HAP-1 (cell line): ENCODE measurements around the gene HOXC6.

ENCODE experiments used
- DNase-seq, 2 experiments: peaks; one replicate each; pipeline ENCODE4 v3.0.0-alpha.2; 2016 to 2020; ENCODE audit warnings: low spot score in 2 of 2
- H3K27me3 ChIP-seq: fragments of 250-450 bp; sonication (Bioruptor Pico); 2 replicates; pipeline ENCODE4 v1.5.1; 2020; ENCODE audit warnings: low read depth, mild to moderate bottlenecking, moderate library complexity
- H3K36me3 ChIP-seq: fragments of 250-450 bp; sonication (Bioruptor Pico); replicated peaks from 2 replicates; pipeline ENCODE4 v1.5.1; 2020; ENCODE audit warnings: mild to moderate bottlenecking
- H3K4me1 ChIP-seq: fragments of 250-450 bp; sonication (Bioruptor Pico); 2 replicates; pipeline ENCODE4 v1.5.1; 2020; ENCODE audit warnings: mild to moderate bottlenecking
- H3K4me3 ChIP-seq: fragments of 250-450 bp; sonication (Bioruptor Pico); 2 replicates; pipeline ENCODE4 v1.5.1; 2020; ENCODE audit warnings: mild to moderate bottlenecking, moderate library complexity
- H3K9me3 ChIP-seq: fragments of 250-450 bp; sonication (Bioruptor Pico); 2 replicates; pipeline ENCODE4 v1.5.1; 2020; ENCODE audit warnings: mild to moderate bottlenecking, moderate library complexity
- in situ Hi-C: fragments of 300-500 bp; cut with MboI; formaldehyde crosslinking; loops from 3 replicates; pipeline ENCODE4 v1.14.3; 2020; ENCODE audit warnings: low sequenced_read_pairs, inconsistent platforms, mixed read lengths

Gene HOXC6

DNA sequence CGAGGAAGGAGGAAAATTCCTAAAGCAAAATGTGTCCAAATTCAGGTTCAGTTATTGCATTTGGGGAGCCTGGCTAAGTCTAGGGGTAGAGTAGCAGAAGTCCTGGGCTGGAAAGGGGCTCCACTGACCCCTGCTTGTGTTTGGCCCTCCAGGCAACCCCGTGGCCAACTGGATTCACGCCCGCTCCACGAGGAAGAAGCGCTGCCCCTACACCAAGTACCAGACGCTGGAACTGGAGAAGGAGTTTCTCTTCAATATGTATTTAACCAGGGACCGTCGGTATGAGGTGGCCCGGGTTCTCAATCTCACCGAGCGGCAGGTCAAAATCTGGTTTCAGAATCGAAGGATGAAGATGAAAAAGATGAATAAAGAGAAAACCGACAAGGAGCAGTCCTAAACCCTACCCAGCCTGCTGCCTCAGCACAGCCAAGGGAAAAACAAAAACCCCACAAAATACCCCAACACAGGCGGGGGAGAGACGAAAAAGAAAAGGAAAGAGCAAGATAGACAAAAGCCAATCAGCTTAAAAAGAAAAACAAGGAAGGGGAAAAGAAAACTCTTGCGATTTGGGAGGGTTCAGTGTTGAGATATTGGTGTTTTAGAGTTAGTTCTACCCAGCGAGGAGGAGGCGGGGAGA, 25.8 kb upstream of the HOXC6 start:
- Histone ChIP-seq H3K9me3 (no peaks in the 10 kb centered on the region), H3K27me3 (peaks cover 17% of the 10 kb centered on the region)
- in situ Hi-C loops: no loop called here

DNA sequence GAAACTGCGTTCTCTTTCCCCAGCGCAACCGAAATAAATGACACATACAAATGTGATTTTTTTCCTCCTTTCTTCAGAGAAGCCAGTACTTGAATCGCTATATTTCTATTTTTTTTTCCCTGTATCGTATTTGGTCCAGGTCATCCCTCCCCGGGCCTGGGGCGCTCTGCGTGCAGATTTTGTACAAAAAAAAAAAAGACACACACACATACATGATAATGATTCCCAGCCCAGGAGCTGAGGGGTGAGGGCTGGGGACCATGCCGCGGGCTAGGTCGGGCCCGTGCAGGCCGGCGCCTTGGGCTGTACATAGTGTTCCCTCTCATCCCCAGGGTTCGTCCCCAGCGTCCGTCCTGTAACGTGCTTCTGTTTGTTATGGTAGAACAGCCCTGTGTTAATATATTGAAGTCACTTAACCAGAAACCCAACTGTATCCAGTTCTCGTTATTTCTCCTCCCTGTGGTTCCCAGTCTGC, 25.3 kb upstream of the HOXC6 start:
- Histone ChIP-seq H3K9me3 (no peaks in the 10 kb centered on the region), H3K4me1 (peaks cover 7% of the 10 kb centered on the region), H3K27me3 (peaks cover 17% of the 10 kb centered on the region), H3K36me3 (no peaks in the 10 kb centered on the region), H3K4me3 (no peak overlapping the region)
- DNase-seq: no peak
- in situ Hi-C loops: no loop called here

More for the DNA sequence above, 25.8 kb upstream of the HOXC6 start:
- Histone ChIP-seq H3K4me1 (peaks cover 7% of the 10 kb centered on the region), H3K4me3 (no peak overlapping the region), H3K36me3 (no peaks in the 10 kb centered on the region)
- DNase-seq: no peak

DNA sequence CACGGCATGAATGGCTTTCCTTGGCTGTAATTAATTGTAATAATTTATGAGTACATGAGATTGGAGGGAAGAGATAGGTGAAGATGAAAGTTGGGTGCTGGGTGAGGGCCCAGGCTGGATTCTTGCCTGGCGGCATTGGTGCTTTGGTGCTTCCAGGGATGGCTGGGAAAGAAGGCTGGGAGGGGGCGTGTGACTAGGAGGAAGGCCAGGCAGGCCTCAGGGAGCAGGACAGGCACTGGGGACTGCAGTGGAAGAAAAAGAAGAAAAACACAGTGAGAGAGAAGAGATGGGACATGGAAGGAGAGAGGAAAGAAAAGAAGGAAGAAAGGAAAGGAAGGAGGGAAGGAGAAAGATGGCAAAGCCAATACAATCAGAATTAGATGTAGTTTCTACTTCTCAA, 24.6 kb upstream of the HOXC6 start:
- in situ Hi-C loops: no loop called here
- DNase-seq: no peak
- Histone ChIP-seq H3K36me3 (no peaks in the 10 kb centered on the region), H3K9me3 (no peaks in the 10 kb centered on the region), H3K27me3 (peaks cover 12% of the 10 kb centered on the region), H3K4me3 (no peak overlapping the region), H3K4me1 (peaks cover 7% of the 10 kb centered on the region)

DNA sequence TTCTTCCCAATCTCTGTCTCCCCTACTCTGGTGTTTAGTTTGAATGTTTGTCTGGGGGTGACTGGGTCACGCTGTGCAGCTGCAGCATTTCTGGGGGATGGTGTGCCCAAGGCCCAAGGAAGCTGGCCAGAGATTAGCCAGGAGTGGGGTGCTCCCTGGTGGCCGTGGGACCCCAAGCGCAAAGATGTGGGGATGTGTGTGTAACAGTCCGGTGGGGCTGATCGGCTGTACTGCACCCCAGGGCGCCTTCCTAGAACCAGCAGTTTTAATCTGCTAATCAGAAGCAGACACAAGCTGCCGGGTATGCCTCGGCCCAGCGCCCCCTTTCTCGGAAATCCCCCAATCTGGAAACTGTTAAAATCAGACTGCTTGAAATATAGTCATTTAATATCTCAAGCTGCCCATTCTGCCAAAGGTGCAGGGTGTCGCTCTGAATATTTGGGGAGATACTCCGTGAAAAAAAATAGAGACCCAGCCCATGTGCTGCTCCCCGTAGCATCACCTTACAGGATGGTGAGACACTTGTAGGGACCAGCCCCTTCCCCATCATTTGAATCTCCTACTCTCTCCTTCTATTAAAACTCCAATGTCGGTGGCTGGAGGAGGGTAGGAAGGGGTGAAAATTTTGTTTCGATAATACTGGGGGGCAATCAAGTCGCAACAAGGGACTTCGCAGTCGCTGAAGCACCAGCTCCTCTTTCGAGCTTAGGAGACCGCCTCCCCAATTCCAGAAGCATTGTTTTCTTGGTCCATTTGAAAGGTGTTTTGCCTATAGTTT, 24.0 kb upstream of the HOXC6 start:
- DNase-seq: no peak
- H3K36me3 ChIP-seq: no peaks in the 10 kb centered on the region
- peaks cover 12% of the 10 kb centered on the region for H3K27me3 ChIP-seq
- H3K4me3 ChIP-seq: no peak overlapping the region
- in situ Hi-C loops: no loop called here
- no peaks in the 10 kb centered on the region for H3K9me3 ChIP-seq
- H3K4me1 ChIP-seq: peaks cover 8% of the 10 kb centered on the region

DNA sequence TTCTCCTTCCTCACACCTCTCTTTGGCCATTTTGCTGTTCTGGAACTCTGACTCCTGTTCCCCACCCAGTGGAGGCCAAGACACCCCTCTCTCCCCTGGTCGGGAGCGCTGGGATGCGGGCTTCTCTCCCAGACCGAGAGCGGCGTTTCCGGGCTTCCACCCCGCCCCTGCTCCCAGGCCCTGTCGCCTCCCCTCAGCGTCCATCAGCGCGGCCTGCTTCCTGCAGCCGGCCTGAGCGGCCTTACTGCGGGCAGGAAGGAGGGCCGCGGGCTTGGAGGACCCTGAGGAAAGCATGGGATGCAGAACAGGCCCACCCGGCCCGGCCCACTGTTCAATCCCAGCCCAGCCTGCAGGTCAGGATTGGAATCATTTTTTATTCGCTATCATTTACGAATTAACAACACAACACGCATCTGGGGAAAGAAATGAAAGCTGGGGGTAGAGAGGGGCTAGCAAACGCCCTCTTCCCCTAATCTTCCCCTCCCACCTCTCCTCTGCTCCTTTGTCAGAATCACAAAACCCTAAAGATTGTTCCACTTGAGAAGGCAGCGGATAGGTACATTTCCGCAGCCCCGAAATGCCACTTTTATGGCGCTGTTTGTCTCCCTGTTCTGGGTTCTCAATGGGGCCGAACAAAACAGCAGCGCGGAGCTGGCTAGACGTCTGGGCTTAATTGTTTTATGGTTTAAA, 23.3 kb upstream of the HOXC6 start:
- Histone ChIP-seq H3K27me3 (peaks cover 8% of the 10 kb centered on the region), H3K9me3 (no peaks in the 10 kb centered on the region), H3K4me1 (peaks cover 13% of the 10 kb centered on the region), H3K36me3 (no peaks in the 10 kb centered on the region), H3K4me3 (no peak overlapping the region)
- no peak for DNase-seq
- in situ Hi-C loops: loop anchor here (5.0 kb wide), 1 partner anchor 197 kb away; no protein-coding TSS in a partner anchor

DNA sequence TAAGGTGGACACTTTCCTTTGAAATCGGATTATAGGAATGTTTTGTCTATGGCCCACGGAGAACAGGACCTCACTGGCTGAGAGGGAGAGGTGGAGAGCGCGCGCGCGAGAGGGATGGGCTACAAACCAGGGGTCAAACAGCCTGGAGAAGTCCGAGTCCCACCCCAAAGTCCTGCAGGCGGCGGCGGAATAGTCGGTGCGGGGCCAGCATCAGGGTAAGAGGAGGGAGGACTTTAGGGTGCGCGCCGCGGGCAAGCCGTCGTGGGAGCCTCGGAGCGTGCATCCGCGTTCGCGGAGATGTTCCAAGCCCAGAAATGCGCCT, 22.7 kb upstream of the HOXC6 start:
- peak in 1 of 2 experiments; percentile 50 for DNase-seq
- Histone ChIP-seq H3K36me3 (no peaks in the 10 kb centered on the region), H3K4me3 (peak overlapping the region; percentile 6), H3K4me1 (peaks cover 16% of the 10 kb centered on the region), H3K9me3 (no peaks in the 10 kb centered on the region), H3K27me3 (peaks cover 5% of the 10 kb centered on the region; the same call in 1 of the 2 replicates)
- in situ Hi-C loops: loop anchor here (5.0 kb wide), 1 partner anchor 197 kb away; no protein-coding TSS in a partner anchor

DNA sequence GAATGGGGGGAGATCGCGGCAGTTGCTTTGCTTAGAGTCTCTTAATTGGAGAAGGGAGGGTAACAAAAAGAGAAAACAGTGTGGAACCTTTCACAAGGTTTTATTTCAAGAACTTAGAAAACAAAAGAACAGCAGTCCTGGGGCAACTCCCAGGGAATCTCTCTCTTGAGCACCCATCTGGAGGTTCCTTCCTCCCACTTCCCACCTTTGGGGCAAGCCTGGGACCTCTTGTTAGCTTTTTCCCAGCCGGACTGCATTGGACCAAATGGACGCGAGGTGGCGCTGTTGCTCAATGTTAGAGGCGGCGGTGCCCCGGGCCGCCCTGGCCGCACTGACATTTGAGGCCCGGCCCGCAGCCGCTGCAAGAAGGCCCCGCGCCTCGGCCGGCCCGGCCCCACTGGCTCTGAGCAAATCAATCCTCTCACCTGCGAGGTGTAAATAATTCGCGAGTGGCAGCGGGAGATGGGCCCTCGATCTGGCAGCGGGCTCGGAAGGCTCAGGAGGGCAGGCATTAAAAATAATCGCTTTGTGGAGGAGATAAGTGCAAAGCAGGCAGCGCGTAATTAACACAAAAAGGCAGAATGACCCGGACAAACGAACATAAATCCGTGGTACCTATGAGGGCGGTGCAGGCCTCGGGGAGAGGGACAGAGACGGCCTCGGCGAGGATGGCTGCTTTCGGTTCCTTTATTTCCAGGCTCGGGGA, 22.2 kb upstream of the HOXC6 start:
- H3K9me3 ChIP-seq: no peaks in the 10 kb centered on the region
- H3K4me1 ChIP-seq: peaks cover 16% of the 10 kb centered on the region
- in situ Hi-C loops: loop anchor here (5.0 kb wide), 1 partner anchor 196 kb away; no protein-coding TSS in a partner anchor
- no peaks in the 10 kb centered on the region for H3K36me3 ChIP-seq
- H3K27me3 ChIP-seq: peaks cover 2% of the 10 kb centered on the region; the same call in 1 of the 2 replicates
- peak; percentile 72 to 94 for DNase-seq
- peak overlapping the region; percentile 6 for H3K4me3 ChIP-seq

DNA sequence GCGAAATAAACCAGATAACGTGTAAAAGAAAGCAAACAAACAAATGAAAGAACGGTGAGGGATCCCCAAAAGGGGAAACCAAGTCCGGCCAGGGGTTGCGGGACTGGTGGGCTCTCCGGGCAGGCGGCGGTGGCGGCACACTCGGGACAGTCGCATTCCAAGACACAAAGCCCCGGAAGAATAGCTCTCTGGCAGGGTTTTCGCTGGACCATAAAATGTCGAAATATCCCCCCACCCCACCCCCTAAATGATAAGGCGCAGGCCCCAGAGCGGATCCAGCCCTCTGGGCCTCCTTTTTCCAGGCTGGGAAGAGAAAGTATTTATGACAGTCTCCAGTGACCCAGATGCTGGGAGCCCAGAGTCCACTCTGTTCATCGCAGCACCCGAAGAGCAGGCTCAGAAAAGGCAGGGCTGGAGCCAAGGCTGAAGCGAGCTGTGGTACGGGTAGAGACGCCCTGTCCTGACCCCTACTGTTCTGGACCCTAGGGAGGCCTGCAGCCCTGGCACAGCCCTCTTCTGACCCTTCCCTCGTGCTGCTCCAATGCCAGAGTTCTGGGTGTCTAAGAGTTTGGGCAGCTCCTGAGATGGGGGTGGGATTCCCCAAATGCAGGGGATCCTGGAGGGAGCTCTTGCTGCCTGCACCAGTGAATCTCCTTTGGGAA, 21.6 kb upstream of the HOXC6 start:
- no peak for DNase-seq
- Histone ChIP-seq H3K27me3 (no peaks in the 10 kb centered on the region), H3K9me3 (no peaks in the 10 kb centered on the region), H3K4me3 (no peak overlapping the region), H3K4me1 (peaks cover 21% of the 10 kb centered on the region), H3K36me3 (no peaks in the 10 kb centered on the region)
- in situ Hi-C loops: loop anchor here (5.0 kb wide), 1 partner anchor 196 kb away; no protein-coding TSS in a partner anchor

DNA sequence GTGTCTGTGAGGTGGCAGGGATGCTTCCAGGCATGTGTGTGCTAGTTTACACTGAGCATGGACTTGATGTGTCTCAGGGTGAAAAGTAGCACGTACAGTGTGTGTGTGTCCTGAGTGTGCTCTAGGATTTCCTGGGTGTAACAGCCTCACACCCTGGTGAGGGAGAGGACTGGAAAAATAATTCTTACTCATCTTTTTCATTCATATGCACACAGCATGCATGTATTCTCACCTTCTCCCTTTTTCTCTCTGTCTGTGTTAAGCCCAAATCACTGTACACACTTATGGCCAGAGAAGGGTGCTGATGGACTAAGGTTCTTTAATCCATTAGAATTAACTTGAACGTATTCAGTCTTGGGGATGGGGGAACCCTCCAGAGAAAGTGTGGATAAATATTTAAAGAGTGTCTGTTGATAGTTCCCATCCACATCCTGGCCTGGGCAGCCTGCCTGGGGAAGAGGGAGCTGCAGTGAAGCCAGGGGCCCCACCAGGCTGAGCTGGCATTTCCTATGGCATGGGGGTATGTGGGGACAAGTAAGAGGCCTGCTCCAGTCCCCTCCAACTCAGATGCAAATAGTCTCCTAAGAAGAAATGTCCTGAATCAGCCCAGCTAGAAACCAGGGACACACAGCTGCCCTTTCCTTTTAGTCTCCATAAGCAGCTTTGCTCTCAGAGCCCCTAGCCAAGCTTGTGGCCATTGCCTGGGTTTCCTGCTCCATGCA, 20.5 kb upstream of the HOXC6 start:
- Histone ChIP-seq H3K36me3 (no peaks in the 10 kb centered on the region), H3K4me1 (peaks cover 21% of the 10 kb centered on the region), H3K4me3 (no peak overlapping the region), H3K27me3 (no peaks in the 10 kb centered on the region), H3K9me3 (no peaks in the 10 kb centered on the region)
- DNase-seq: no peak
- in situ Hi-C loops: loop anchor here (5.0 kb wide), 1 partner anchor 195 kb away; no protein-coding TSS in a partner anchor

DNA sequence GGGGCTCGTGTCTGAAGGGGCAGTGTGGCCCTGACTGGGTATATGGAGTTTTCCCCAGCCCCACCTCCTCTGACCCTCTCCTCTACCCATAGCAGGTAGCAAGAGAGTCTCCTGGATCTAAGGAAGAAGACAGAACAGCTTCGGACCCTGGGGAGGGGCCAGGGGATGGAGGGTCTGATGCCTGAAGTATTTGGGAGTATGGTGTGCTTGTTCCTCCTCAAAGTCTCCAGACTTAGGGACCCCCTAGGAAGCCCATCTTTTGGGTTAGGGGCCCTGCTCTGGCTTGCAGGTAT, 20.0 kb upstream of the HOXC6 start:
- DNase-seq: no peak
- no peaks in the 10 kb centered on the region for H3K9me3 ChIP-seq
- peaks cover 21% of the 10 kb centered on the region for H3K4me1 ChIP-seq
- H3K36me3 ChIP-seq: no peaks in the 10 kb centered on the region
- no peak overlapping the region for H3K4me3 ChIP-seq
- in situ Hi-C loops: loop anchor here (5.0 kb wide), 1 partner anchor 194 kb away; no protein-coding TSS in a partner anchor
- no peaks in the 10 kb centered on the region for H3K27me3 ChIP-seq

DNA sequence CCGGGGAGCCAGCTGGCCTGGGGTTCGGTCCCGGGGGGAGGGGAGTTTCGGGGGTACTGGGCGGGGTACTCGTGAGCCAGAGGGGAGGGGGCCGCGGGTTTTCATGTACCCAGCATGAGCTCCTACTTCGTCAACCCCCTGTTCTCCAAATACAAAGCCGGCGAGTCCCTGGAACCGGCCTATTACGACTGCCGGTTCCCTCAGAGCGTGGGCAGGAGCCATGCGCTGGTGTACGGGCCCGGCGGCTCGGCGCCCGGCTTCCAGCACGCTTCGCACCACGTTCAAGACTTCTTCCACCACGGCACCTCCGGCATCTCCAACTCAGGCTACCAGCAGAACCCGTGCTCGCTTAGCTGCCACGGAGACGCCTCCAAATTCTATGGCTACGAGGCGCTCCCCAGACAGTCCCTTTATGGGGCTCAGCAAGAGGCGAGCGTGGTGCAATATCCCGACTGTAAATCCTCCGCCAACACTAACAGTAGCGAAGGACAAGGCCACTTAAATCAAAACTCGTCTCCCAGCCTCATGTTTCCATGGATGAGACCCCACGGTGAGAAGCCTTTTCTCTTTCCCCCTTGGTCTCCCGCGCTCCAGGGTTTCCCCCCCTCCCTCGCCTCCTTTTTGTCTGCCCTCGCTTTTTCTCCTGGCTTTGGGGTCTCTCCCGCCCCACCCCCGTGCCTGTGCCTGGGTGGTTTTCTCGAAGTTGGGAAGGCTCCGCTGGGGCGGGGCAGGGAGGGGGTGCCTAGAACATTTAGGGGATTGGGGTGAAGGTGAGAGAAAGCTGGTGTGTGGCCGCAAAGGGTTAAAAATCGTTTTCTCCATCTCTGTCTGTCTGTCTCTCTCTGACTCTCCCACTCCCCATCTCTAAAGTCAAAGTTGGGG, 18.8 kb upstream of the HOXC6 start:
- no peaks in the 10 kb centered on the region for H3K27me3 ChIP-seq
- in situ Hi-C loops: loop anchor here (5.0 kb wide), 1 partner anchor 193 kb away; no protein-coding TSS in a partner anchor
- no peaks in the 10 kb centered on the region for H3K36me3 ChIP-seq
- H3K4me3 ChIP-seq: peak overlapping the region; percentile 45
- DNase-seq: peak in 1 of 2 experiments; percentile 52
- no peaks in the 10 kb centered on the region for H3K9me3 ChIP-seq
- H3K4me1 ChIP-seq: peaks cover 21% of the 10 kb centered on the region
